NCI-H146 (cell line): ENCODE measurements around the gene NUP58.

ENCODE experiments used
- DNase-seq: peaks from one replicate; lab custom pipeline; 2025; lab: John Stamatoyannopoulos, UW

Gene NUP58

DNA sequence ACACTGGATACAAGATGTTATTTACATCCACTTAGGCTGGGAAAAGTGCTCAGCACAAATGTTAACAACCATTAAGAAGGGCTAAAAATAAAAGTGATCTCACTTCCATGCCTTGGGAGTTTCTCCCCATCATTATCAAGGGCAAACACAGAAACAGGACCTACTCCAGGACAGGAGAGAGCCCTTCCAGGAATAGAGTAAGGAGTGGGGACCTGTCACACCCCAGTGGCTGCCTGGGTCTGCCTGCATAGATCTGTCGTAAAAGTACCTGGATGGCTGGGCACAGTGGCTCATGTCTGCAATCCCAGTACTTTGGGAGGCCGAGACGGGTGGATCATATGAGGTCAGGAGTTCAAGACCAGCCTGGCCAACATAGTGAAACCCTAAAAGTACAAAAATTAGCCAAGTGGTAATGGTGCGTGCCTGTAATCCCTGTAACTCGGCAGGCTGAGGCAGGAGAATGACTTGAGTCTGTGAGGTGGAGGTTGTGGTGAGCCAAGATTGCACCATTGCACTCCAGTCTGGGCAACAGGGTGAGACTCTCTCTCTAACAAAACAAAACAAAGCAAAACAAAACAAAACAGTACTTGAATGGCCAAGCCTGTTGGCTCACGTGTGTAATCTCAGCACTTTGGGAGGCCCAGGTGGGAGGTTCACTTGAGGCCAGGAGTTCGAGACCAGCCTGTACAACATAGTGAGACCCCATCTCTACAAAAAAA is 76.0 kb downstream of the NUP58 start:
- DNase-seq, result no peak

DNA sequence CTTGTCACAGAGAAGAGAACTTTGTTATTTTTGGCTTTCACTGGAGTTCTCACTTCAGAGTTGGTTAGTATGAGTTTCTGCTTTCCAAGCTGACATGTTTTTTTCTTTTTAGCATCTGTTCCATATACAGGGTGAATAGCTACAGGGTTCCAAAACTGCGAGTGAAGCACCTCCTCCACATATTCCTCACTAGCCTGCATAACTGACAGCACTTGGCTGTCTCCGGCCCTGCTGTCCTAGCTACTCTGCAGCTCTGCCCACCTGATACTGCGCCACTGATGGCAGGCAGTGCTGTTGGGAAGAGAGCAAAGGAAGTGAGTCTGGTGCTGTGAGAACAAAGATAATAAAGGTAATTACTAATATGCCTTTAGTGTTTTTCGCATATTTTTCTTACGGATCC is 77.1 kb downstream of the NUP58 start:
- no peak for DNase-seq

DNA sequence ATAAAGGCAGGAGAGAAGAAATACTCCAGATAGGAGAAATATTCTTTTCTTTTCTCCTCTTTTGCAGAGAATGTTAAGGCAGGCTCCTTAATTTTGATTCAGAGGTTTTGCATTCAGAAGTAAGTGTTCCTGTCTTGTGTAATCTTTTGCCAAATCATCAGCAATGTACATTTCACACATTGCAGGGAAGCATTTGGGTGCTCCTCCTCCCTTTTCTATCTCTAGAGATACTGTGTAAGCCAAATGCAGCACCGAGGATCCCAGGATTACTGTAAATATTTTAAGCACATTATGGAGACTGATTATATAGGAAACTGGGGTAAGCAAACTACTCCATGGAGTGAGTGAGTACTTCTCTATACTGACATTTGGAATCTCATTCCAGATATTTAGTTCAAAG is 77.6 kb downstream of the NUP58 start:
- no peak for DNase-seq

DNA sequence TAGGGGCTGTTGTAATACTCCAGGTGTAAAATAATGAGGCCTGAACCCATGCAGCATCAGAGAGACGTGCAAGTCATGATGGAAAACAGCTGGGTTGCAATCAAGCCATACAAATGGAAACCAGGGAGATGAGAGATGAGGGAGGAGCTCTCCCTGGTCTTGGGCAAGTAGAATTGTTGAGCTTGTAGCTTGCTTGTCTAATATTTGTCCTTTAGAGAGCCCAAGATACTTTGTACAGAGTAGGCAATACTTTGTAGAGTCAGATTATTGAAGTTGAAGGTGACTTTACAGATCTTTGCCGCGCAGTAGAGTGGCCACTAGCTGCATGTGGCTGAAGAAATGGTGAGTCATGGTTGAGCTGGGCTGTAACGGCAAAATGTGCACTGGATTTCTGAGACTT is 78.7 kb downstream of the NUP58 start:
- DNase-seq, result no peak

DNA sequence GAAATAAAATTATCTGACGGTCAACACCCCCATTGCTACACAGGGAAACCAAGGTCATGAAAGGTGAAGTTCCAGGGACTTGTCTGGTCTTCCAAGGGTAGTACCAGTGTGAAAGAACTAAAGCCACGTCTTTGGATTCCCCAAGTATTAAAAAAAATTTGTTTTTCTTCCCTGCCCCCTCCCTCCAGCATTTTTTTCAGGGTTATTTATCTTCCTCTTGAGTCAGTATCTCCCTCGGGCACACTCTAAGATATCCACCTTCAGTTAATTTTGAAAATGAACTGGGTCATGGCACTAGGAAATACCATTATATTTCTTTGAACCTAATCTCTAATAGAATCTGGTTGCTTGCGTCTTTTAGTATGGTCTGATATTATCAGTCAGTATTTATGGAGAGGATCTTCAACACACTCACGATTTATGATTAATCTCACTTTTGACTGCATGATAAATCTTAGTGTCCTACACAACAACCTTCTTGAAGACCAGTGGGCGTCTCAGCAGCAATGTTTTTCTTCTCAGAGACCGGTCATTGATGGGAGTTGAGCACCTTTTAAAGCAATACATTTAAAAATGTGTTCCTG is 79.4 kb downstream of the NUP58 start:
- no peak for DNase-seq

DNA sequence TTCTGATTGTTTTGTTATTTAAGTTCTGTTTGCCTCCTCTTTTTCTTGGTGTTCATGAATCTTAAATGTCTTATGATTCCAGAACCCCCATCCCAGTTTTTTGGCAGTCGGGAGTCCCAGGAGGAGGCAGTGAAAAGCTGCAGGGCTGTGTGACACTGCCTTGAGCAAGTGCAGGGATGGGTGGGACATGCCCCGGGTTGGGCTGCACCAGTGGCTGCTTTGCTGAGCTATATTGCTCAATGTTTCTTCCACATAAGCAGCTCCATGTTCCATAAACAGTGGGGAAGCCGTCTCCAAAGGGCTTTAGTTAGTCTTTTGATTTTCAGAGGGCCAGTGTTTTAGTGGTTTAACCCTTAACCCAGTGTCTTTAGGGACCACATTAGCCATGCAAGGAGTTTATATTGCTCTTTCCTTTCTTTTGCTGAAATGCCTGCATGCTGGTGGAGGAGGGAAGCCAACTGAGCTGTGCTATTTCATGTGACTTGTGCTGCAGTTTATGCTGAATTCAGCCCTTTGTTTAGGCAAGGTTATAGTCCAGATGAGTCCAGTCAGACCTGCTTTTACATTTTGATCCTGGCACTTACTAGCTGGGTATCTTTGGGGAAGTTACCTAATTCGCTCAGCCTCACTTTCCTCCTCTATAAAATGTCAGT is 83.5 kb downstream of the NUP58 start:
- no peak for DNase-seq

DNA sequence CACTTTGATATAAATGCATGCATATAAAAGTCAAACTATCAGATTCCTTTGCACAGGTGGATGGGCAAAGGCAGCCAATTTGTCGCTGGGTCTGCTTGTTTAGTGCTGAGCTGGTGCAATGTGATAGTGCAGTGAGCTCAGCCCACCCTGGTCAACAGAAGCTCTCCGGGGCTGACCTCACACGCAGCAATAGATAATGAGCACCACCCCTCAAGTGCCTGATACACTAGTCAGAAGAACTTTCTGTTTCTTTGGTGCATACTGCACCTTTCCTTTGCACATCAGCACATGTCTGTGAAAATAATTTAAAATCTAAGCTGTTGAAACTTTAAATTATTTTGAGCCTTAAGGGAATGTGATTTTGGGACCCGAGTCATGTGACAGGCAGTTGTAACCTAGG is 90.5 kb downstream of the NUP58 start:
- DNase-seq, result no peak
